Endothelial cell of umbilical vein (primary cell): ENCODE measurements around the gene RAB10. TPM values are rescaled to one million over a fixed set of nuclear protein-coding genes. Genes with fewer than 3 reads are reported as not detected.

ENCODE experiments used
- BruUV-seq: library from RNA; stranded (reverse); fragments of 400-500 nt; replicated peaks from 2 replicates; lab custom pipeline; 2021; lab: Mats Ljungman, UMichigan
- CTCF ChIA-PET: fragments of 300-600, 350-600 bp; sonication (Branson Sonifier 250); formaldehyde crosslinking; loops from one replicate; lab custom pipeline; 2021; ENCODE audit warnings: antibody characterized with exemption, inconsistent platforms; lab: Charles Lee
- POLR2A ChIA-PET: fragments of 300-600, 350-600 bp; sonication (Branson Sonifier 250); formaldehyde crosslinking; loops from one replicate; lab custom pipeline; 2021; ENCODE audit warnings: antibody characterized with exemption, inconsistent platforms; lab: Charles Lee
- DNase-seq: peaks from one replicate; pipeline ENCODE4 v3.0.0-alpha.2; 2011; ENCODE audit warnings: low read depth, low spot score
- FAIRE-seq: peaks from 2 replicates; lab custom pipeline; 2011; peaks lifted over from hg19 to GRCh38; lab: Jason Lieb, UNC
- H2AFZ ChIP-seq: 2 replicates; pipeline ENCODE4 v1.6.0; 2012; ENCODE audit warnings: low read depth, low read length, control low read depth, inconsistent platforms
- H3K27ac ChIP-seq: 2 replicates; pipeline ENCODE4 v1.5.1; 2011; ENCODE audit warnings: low read depth, mild to moderate bottlenecking, control low read depth, low read length, moderate library complexity; ENCODE audit not compliant: insufficient read depth
- H3K27me3 ChIP-seq, 2 experiments: 2 replicates each; pipeline versions ENCODE4 v1.6.0 to v1.6.1; 2011; ENCODE audit warnings: low read length in 2 of 2, mixed read lengths in 1 of 2; ENCODE audit not compliant: control insufficient read depth in 2 of 2, insufficient read depth in 2 of 2
- H3K36me3 ChIP-seq, 2 experiments: 2 replicates in 1 of 2; 3 replicates in 1 of 2; pipeline ENCODE4 v1.5.1; 2011; ENCODE audit warnings: low read length in 2 of 2, mild to moderate bottlenecking in 1 of 2, moderate library complexity in 1 of 2; ENCODE audit not compliant: control insufficient read depth in 2 of 2, insufficient read depth in 2 of 2; ENCODE audit errors: extremely low read depth in 1 of 2
- H3K4me1 ChIP-seq: 3 replicates; pipeline ENCODE4 v1.5.1; 2011; ENCODE audit warnings: mild to moderate bottlenecking, low read length; ENCODE audit not compliant: control insufficient read depth, insufficient read depth; ENCODE audit errors: extremely low read depth
- H3K4me2 ChIP-seq: 2 replicates; pipeline ENCODE4 v1.6.1; 2011; ENCODE audit warnings: low read length, control low read depth, mixed read lengths; ENCODE audit not compliant: insufficient read depth
- H3K4me3 ChIP-seq, 3 experiments: fragments of 200-600 bp in 1 of 3; sonication (generic), shearing (Covaris generic) in 1 of 3; replicated peaks in 1 of 3; 2 replicates each; pipeline ENCODE4 v1.5.1; 2011 to 2016; ENCODE audit warnings: control low read depth in 3 of 3, low read length in 3 of 3, mild to moderate bottlenecking in 2 of 3, inconsistent platforms in 1 of 3, low read depth in 1 of 3, moderate library complexity in 1 of 3; ENCODE audit not compliant: insufficient read depth in 1 of 3
- H3K79me2 ChIP-seq: 2 replicates; pipeline ENCODE4 v1.6.0; 2012; ENCODE audit warnings: low read length, inconsistent platforms; ENCODE audit not compliant: control insufficient read depth, insufficient read depth
- H3K9ac ChIP-seq: replicated peaks from 2 replicates; pipeline ENCODE3; 2011; ENCODE audit warnings: low read length, control low read depth; ENCODE audit not compliant: insufficient read depth; ENCODE audit errors: extremely low read depth
- H3K9me1 ChIP-seq: replicated peaks from 3 replicates; pipeline ENCODE4 v1.6.0; 2011; ENCODE audit warnings: mild to moderate bottlenecking, low read length; ENCODE audit not compliant: control insufficient read depth, insufficient read depth; ENCODE audit errors: extremely low read depth
- H3K9me3 ChIP-seq: replicated peaks from 2 replicates; pipeline ENCODE4 v1.5.1; 2012; ENCODE audit warnings: low read length, inconsistent platforms; ENCODE audit not compliant: control insufficient read depth, insufficient read depth
- H4K20me1 ChIP-seq: replicated peaks from 2 replicates; pipeline ENCODE3; 2011; ENCODE audit warnings: mild to moderate bottlenecking, low read length; ENCODE audit not compliant: control insufficient read depth, insufficient read depth; ENCODE audit errors: extremely low read depth
- CTCF ChIP-seq, 2 donors: IDR thresholded peaks; 1 replicate in 1 of 2; 2 replicates in 1 of 2; pipeline ENCODE4 v1.5.1; 2011; ENCODE audit warnings: low read length in 2 of 2, mild to moderate bottlenecking in 2 of 2, moderate library complexity in 2 of 2, control low read depth in 1 of 2, inconsistent platforms in 1 of 2, low read depth in 1 of 2; ENCODE audit not compliant: insufficient read depth in 1 of 2; ENCODE audit errors: extremely low read depth in 1 of 2
- EZH2 ChIP-seq: IDR thresholded peaks from 2 replicates; pipeline ENCODE4 v1.6.1; 2012; ENCODE audit warnings: borderline replicate concordance, low read depth, mild to moderate bottlenecking, moderate library complexity, low read length, inconsistent platforms; ENCODE audit not compliant: severe bottlenecking
- FOS ChIP-seq: IDR thresholded peaks from 2 replicates; pipeline ENCODE4 v1.6.1; 2011; ENCODE audit warnings: mild to moderate bottlenecking, low read length, moderate library complexity, borderline replicate concordance; ENCODE audit not compliant: insufficient read depth
- GATA2 ChIP-seq: IDR thresholded peaks from 2 replicates; pipeline ENCODE4 v1.7.0; 2011; ENCODE audit warnings: low read depth, mild to moderate bottlenecking, moderate library complexity, mixed read lengths, low read length; ENCODE audit not compliant: insufficient read length, insufficient read depth
- JUN ChIP-seq: IDR thresholded peaks from 2 replicates; pipeline ENCODE4 v1.6.1; 2011; ENCODE audit warnings: borderline replicate concordance, low read depth; ENCODE audit not compliant: insufficient read length, insufficient read depth
- MAX ChIP-seq: IDR thresholded peaks from 2 replicates; pipeline ENCODE4 v1.6.1; 2011; ENCODE audit not compliant: insufficient read depth, insufficient read length
- MYC ChIP-seq: IDR thresholded peaks from one replicate; pipeline ENCODE4 v1.6.1; 2011; ENCODE audit warnings: mild to moderate bottlenecking, low read depth, low read length
- POLR2A ChIP-seq: IDR thresholded peaks from 2 replicates; pipeline ENCODE4 v1.6.1; 2012; ENCODE audit warnings: low read depth, mild to moderate bottlenecking, control low read depth, low read length
- POLR2AphosphoS5 ChIP-seq: IDR thresholded peaks from 2 replicates; pipeline ENCODE4 v1.6.1; 2012; ENCODE audit warnings: low read depth, mild to moderate bottlenecking, control low read depth, low read length, moderate library complexity; ENCODE audit not compliant: insufficient read depth
- dilution Hi-C: fragments of 300-500 bp; cut with MboI; formaldehyde crosslinking; loops from one replicate; pipeline ENCODE4 v1.15.0; 2019; ENCODE audit warnings: low sequenced_read_pairs; ENCODE audit not compliant: extremely low pct_ligation_motif_present
- intact Hi-C: fragments of 100-400 bp; cut with micrococcal nuclease; formaldehyde crosslinking; loops from one replicate; pipeline ENCODE4 v1.10.0; 2022
- polyA plus RNA-seq, 4 experiments: library from polyadenylated mRNA; depleted of rRNA in 3 of 4; stranded (reverse) in 3 of 4; unstranded in 1 of 4; fragments of >200 nt; gene quantifications; 2 replicates each; pipeline versions ENCODE4 v1.2.1 to v1.2.3, GENCODE V29; 2011 to 2012; ENCODE audit warnings: missing spikeins in 1 of 4
- total RNA-seq: library from RNA; stranded (reverse); gene quantifications from 2 replicates; pipeline ENCODE4 v1.2.3, GENCODE V29; 2021

RAB10 gene
- total and polyA plus RNA-seq, 2 donors (not counting 3 experiments of a cell fraction or from before 2014, with no cell fraction given), result 45.1 to 104 TPM

GRCh38 chr2:26122630-26123029 lies 88.7 kb downstream of the RAB10 start:
- Histone ChIP-seq H3K4me2 (no peak overlapping the region), H3K27ac (no peak overlapping the region), H3K27me3 (no peaks in the 10 kb centered on the region), H3K9me3 (no peaks in the 10 kb centered on the region), H3K9ac (no peak overlapping the region), H3K9me1 (no peaks in the 10 kb centered on the region), H3K4me1 (peaks cover 5% of the 10 kb centered on the region), H3K4me3 (no peak overlapping the region), H3K79me2 (peaks cover 53% of the 10 kb centered on the region), H2AFZ (no peak overlapping the region), H4K20me1 (peaks cover 2% of the 10 kb centered on the region), H3K36me3 (peaks cover 0 to under 1% of the 10 kb centered on the region in 2 experiments)
- intact Hi-C loops, result no loop called here
- POLR2A ChIA-PET, result no interaction called here
- BruUV-seq, result no TSS peak
- DNase-seq, result no peak
- no peak for FAIRE-seq
- no peak for TF ChIP-seq GATA2
- TF ChIP-seq POLR2AphosphoS5, result no peak
- no peak for TF ChIP-seq MYC
- TF ChIP-seq POLR2A, result no peak
- no peak for TF ChIP-seq FOS
- TF ChIP-seq MAX, result no peak
- CTCF ChIA-PET, result interaction anchor here (0.9 to 1.5 kb wide), 2 partner anchors 34 to 125 kb away, joined by 3 read pairs; no protein-coding TSS in a partner anchor
- dilution Hi-C loops, result no loop called here

GRCh38 chr2:26123426-26123825 lies 89.5 kb downstream of the RAB10 start:
- Histone ChIP-seq H3K9me3 (no peaks in the 10 kb centered on the region), H3K4me2 (no peak overlapping the region), H3K27ac (no peak overlapping the region), H3K4me3 (no peak overlapping the region), H3K27me3 (no peaks in the 10 kb centered on the region), H3K9ac (no peak overlapping the region), H3K4me1 (peaks cover 5% of the 10 kb centered on the region), H2AFZ (no peak overlapping the region), H3K36me3 (peaks cover 0 to 6% of the 10 kb centered on the region in 2 experiments), H3K79me2 (peaks cover 55% of the 10 kb centered on the region), H4K20me1 (peaks cover 2% of the 10 kb centered on the region), H3K9me1 (no peaks in the 10 kb centered on the region)
- CTCF ChIA-PET, result interaction anchor here (1.5 kb wide), 1 partner anchor 35 kb away, joined by 3 read pairs; no protein-coding TSS in a partner anchor
- DNase-seq (no peak), FAIRE-seq (no peak)
- TF ChIP-seq CTCF (IDR thresholded peaks at IDR 0.05; ENCODE audit: extremely low read depth in 1 of 2, insufficient read depth in 1 of 2, low read depth in 1 of 2, low read length in 2 of 2) (no peak), MAX (no peak), FOS (no peak), MYC (no peak), EZH2 (no peak), POLR2A (no peak), JUN (no peak), GATA2 (no peak), POLR2AphosphoS5 (no peak)
- intact Hi-C loops, result no loop called here
- no TSS peak for BruUV-seq
- dilution Hi-C loops, result no loop called here
- POLR2A ChIA-PET, result no interaction called here
